ENCODE data around the gene A4GALT. TPM values are rescaled to one million over a fixed set of nuclear protein-coding genes. Genes with fewer than 3 reads are reported as not detected.

A4GALT gene
- total and polyA plus RNA-seq, 2 experiments from 2014 or later, result 2.2 to 4.4 TPM

- 5% methylated on average over 22 of the region's 22 CpGs for WGBS (ENCODE audit: low lambda C conversion rate, missing lambda C conversion rate)
- H3K9me2 ChIP-seq (replicated peaks; ENCODE audit: insufficient read depth), result no peaks in the 10 kb centered on the region
- no peaks in the 10 kb centered on the region for H3K36me3 ChIP-seq (replicated peaks; ENCODE audit: insufficient read depth, low read depth)
- H3K4me1 ChIP-seq (ENCODE audit: insufficient read depth), result peaks cover 13% of the 10 kb centered on the region
- H3K4me3 ChIP-seq, result peak overlapping the region; percentile 23
- H3K27me3 ChIP-seq, result peaks cover 38% of the 10 kb centered on the region
- H3K4me2 ChIP-seq, result peak overlapping the region; percentile 96
- no peaks in the 10 kb centered on the region for H3K79me2 ChIP-seq
- H2AFZ ChIP-seq, result no peak overlapping the region
- TF ChIP-seq EZH2 (IDR thresholded peaks at IDR 0.05; ENCODE audit: borderline replicate concordance) (peak; percentile 47), EZH2phosphoT487 (IDR thresholded peaks at IDR 0.05; ENCODE audit: low read depth, severe bottlenecking, unreplicated experiment) (no peak)
- TF ChIP-seq, protein P1, sequence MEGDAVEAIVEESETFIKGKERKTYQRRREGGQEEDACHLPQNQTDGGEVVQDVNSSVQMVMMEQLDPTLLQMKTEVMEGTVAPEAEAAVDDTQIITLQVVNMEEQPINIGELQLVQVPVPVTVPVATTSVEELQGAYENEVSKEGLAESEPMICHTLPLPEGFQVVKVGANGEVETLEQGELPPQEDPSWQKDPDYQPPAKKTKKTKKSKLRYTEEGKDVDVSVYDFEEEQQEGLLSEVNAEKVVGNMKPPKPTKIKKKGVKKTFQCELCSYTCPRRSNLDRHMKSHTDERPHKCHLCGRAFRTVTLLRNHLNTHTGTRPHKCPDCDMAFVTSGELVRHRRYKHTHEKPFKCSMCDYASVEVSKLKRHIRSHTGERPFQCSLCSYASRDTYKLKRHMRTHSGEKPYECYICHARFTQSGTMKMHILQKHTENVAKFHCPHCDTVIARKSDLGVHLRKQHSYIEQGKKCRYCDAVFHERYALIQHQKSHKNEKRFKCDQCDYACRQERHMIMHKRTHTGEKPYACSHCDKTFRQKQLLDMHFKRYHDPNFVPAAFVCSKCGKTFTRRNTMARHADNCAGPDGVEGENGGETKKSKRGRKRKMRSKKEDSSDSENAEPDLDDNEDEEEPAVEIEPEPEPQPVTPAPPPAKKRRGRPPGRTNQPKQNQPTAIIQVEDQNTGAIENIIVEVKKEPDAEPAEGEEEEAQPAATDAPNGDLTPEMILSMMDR (IDR thresholded peaks at IDR 0.05; ENCODE audit: poor library complexity), result no peak
- H4K20me1 ChIP-seq (ENCODE audit: insufficient read depth, poor library complexity, severe bottlenecking), result no peaks in the 10 kb centered on the region
- no peak overlapping the region for H3K27ac ChIP-seq
- H3K9me3 ChIP-seq (ENCODE audit: low read depth), result no peaks in the 10 kb centered on the region
- DNase-seq (ENCODE audit: low spot score), result no peak
Observed at GRCh38 chr22:42721045-42721434, 370 bp upstream of the A4GALT start.

GRCh38 chr22:42719656-42720262, 911 bp downstream of the A4GALT start:
- no peaks in the 10 kb centered on the region for H3K36me3 ChIP-seq (replicated peaks; ENCODE audit: insufficient read depth, low read depth)
- peak overlapping the region; percentile 60 for H2AFZ ChIP-seq
- no peaks in the 10 kb centered on the region for H3K9me3 ChIP-seq (ENCODE audit: low read depth)
- no peaks in the 10 kb centered on the region for H3K9me2 ChIP-seq (replicated peaks; ENCODE audit: insufficient read depth)
- 12% methylated on average over 32 of the region's 37 CpGs for WGBS (ENCODE audit: low lambda C conversion rate, missing lambda C conversion rate)
- DNase-seq (ENCODE audit: low spot score), result no peak
- H3K27me3 ChIP-seq, result peaks cover 38% of the 10 kb centered on the region
- peaks cover 13% of the 10 kb centered on the region for H3K4me1 ChIP-seq (ENCODE audit: insufficient read depth)
- peak overlapping the region; percentile 49 for H3K4me3 ChIP-seq
- H4K20me1 ChIP-seq (ENCODE audit: insufficient read depth, poor library complexity, severe bottlenecking), result no peaks in the 10 kb centered on the region
- H3K27ac ChIP-seq, result no peak overlapping the region
- H3K79me2 ChIP-seq, result no peaks in the 10 kb centered on the region
- peak overlapping the region; percentile 96 for H3K4me2 ChIP-seq
- TF ChIP-seq, protein P1 (IDR thresholded peaks at IDR 0.05; ENCODE audit: poor library complexity), result no peak
- TF ChIP-seq EZH2 (IDR thresholded peaks at IDR 0.05; ENCODE audit: borderline replicate concordance) (no peak), EZH2phosphoT487 (IDR thresholded peaks at IDR 0.05; ENCODE audit: low read depth, severe bottlenecking, unreplicated experiment) (peak; percentile 28)

DNA sequence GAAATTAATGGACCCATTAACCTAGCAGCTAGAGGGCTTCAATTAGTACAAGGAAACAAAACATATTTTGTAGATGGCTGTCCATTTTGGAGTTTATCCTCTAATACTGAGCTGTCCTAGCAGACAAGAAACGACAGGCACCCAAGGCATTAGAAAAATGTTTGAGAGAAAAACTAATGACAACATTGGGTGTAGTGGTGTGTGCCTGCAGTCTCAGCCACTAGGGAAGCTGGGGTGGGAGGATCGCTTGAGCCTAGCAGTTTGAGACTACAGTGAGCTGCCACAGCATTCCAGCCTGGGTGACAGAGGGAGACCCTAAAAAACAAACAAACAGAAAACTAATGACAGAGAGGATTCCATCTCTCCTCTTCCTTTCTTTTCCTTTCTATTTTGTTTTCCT, 1.5 kb downstream of the A4GALT start:
- no peaks in the 10 kb centered on the region for H3K79me2 ChIP-seq
- peaks cover 38% of the 10 kb centered on the region for H3K27me3 ChIP-seq
- peaks cover 13% of the 10 kb centered on the region for H3K4me1 ChIP-seq (ENCODE audit: insufficient read depth)
- no peak for DNase-seq (ENCODE audit: low spot score)
- peak overlapping the region; percentile 14 for H3K4me2 ChIP-seq
- H2AFZ ChIP-seq, result no peak overlapping the region
- H3K36me3 ChIP-seq (replicated peaks; ENCODE audit: insufficient read depth, low read depth), result no peaks in the 10 kb centered on the region
- no peaks in the 10 kb centered on the region for H3K9me3 ChIP-seq (ENCODE audit: low read depth)
- H3K9me2 ChIP-seq (replicated peaks; ENCODE audit: insufficient read depth), result no peaks in the 10 kb centered on the region
- H4K20me1 ChIP-seq (ENCODE audit: insufficient read depth, poor library complexity, severe bottlenecking), result no peaks in the 10 kb centered on the region
- no peak for TF ChIP-seq EZH2 (IDR thresholded peaks at IDR 0.05; ENCODE audit: borderline replicate concordance)
- TF ChIP-seq, protein P1 (IDR thresholded peaks at IDR 0.05; ENCODE audit: poor library complexity), result no peak
- TF ChIP-seq EZH2phosphoT487 (IDR thresholded peaks at IDR 0.05; ENCODE audit: low read depth, severe bottlenecking, unreplicated experiment), result no peak
- H3K4me3 ChIP-seq, result no peak overlapping the region
- H3K27ac ChIP-seq, result no peak overlapping the region
- WGBS (ENCODE audit: low lambda C conversion rate, missing lambda C conversion rate), result 49% methylated on average over 2 of the region's 2 CpGs

All from hepatocyte (in vitro differentiated cells).